Osteoblast (primary cell): ENCODE measurements around the gene ZDHHC14. TPM values are rescaled to one million over a fixed set of nuclear protein-coding genes. Genes with fewer than 3 reads are reported as not detected.

Experiments
- DNase-seq: peaks from one replicate; pipeline ENCODE4 v3.0.0; 2011; ENCODE audit warnings: low spot score, mixed read lengths; ENCODE audit not compliant: insufficient read length; ENCODE audit errors: missing footprints
- H2AFZ ChIP-seq: 2 replicates; pipeline ENCODE4 v1.6.0; 2011; ENCODE audit warnings: mild to moderate bottlenecking, low read length
- H3K27ac ChIP-seq: 2 replicates; pipeline ENCODE4 v1.5.1; 2011; ENCODE audit warnings: mild to moderate bottlenecking, low read depth, low read length, moderate library complexity
- H3K27me3 ChIP-seq: 2 replicates; pipeline ENCODE4 v1.6.0; 2012; ENCODE audit warnings: mild to moderate bottlenecking, control low read depth, inconsistent platforms, low read length, moderate library complexity; ENCODE audit not compliant: insufficient read depth
- H3K36me3 ChIP-seq: 2 replicates; pipeline ENCODE4 v1.5.1; 2011; ENCODE audit warnings: mild to moderate bottlenecking, low read length, control low read depth, moderate library complexity; ENCODE audit not compliant: insufficient read depth
- H3K4me1 ChIP-seq: 2 replicates; pipeline ENCODE4 v1.5.1; 2011; ENCODE audit warnings: mild to moderate bottlenecking, low read length, control low read depth, moderate library complexity; ENCODE audit not compliant: insufficient read depth
- H3K4me2 ChIP-seq: 2 replicates; pipeline ENCODE4 v1.6.0; 2011; ENCODE audit warnings: mild to moderate bottlenecking, low read length; ENCODE audit not compliant: insufficient read depth
- H3K4me3 ChIP-seq: fragments of 200-600 bp; sonication (generic); 3 replicates; pipeline ENCODE4 v1.5.1; 2012; ENCODE audit warnings: mild to moderate bottlenecking, low read length, inconsistent platforms; ENCODE audit not compliant: insufficient read depth
- H3K79me2 ChIP-seq: 2 replicates; pipeline ENCODE4 v1.6.0; 2012; ENCODE audit warnings: mild to moderate bottlenecking, low read length, control low read depth, inconsistent platforms; ENCODE audit not compliant: insufficient read depth
- H3K9me3 ChIP-seq: 2 replicates; pipeline ENCODE4 v1.5.1; 2011; ENCODE audit warnings: low read depth, low read length, control low read depth
- H4K20me1 ChIP-seq: 2 replicates; pipeline ENCODE4 v1.6.0; 2012; ENCODE audit warnings: mild to moderate bottlenecking, low read length, control low read depth; ENCODE audit not compliant: insufficient read depth
- total RNA-seq: library from RNA; depleted of rRNA; stranded (reverse); fragments of >200 nt; gene quantifications from 2 replicates; pipeline ENCODE4 v1.2.3, GENCODE V29; 2012
- TF ChIP-seq, protein P1 (sequence below): IDR thresholded peaks from 2 replicates; pipeline ENCODE4 v1.5.1; 2011; ENCODE audit warnings: mild to moderate bottlenecking, low read depth, low read length, moderate library complexity; ENCODE audit errors: extremely low read depth

ZDHHC14 gene
- total RNA-seq, 1 donor = 1.4 TPM

DNA sequence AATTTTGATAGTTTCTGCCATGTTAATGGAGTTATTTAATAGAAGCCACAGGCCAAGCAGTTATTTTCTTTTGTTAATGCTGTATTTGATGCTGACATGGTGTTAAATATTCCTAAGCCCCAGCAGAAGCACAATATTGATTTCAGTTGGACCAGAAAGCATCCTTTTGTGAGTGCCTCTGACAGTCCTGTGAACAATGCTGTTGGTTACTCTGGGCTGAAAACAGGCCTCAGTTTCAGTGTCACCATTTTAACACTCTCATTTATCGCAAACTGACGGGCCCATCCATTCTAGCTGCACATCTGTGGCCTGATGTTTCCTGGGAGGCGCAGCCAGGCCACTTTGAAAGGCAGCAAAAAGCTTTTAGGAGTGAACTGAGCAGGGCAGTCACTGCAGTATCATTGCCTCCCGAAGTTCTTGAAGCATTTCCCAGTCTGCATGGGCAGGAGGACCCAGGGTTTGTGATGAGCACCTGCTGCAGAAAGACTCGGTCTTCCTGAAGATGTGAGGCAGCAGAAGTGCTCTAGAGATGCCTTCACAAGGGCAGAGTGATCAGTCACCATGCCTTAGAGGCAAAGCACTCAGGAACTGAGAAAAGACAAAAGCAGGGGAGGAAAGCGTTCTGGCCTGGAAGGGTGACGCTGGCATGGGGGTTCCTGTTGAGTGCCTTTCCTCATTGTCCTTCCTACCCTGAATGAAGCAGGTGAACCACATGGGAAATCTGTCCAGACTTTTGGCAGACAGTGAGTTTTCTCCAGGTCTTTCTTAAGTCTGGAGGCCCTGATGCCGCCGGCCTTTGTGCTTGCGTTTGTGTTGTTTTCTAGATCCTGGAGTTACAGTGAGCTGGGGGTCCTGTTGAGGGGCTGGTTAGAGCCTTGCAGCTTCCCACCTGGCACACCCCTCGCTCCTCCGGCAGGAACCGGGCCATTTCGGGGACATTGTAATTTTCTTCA, 74.0 kb downstream of the ZDHHC14 start:
- Histone ChIP-seq H4K20me1 (peaks cover 2% of the 10 kb centered on the region), H3K9me3 (no peaks in the 10 kb centered on the region), H2AFZ (no peak overlapping the region), H3K79me2 (no peaks in the 10 kb centered on the region), H3K4me3 (no peak overlapping the region), H3K36me3 (no peaks in the 10 kb centered on the region), H3K27me3 (no peaks in the 10 kb centered on the region), H3K4me1 (no peaks in the 10 kb centered on the region), H3K27ac (no peak overlapping the region), H3K4me2 (no peak overlapping the region)
- TF ChIP-seq, protein P1, sequence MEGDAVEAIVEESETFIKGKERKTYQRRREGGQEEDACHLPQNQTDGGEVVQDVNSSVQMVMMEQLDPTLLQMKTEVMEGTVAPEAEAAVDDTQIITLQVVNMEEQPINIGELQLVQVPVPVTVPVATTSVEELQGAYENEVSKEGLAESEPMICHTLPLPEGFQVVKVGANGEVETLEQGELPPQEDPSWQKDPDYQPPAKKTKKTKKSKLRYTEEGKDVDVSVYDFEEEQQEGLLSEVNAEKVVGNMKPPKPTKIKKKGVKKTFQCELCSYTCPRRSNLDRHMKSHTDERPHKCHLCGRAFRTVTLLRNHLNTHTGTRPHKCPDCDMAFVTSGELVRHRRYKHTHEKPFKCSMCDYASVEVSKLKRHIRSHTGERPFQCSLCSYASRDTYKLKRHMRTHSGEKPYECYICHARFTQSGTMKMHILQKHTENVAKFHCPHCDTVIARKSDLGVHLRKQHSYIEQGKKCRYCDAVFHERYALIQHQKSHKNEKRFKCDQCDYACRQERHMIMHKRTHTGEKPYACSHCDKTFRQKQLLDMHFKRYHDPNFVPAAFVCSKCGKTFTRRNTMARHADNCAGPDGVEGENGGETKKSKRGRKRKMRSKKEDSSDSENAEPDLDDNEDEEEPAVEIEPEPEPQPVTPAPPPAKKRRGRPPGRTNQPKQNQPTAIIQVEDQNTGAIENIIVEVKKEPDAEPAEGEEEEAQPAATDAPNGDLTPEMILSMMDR = no peak
- no peak for DNase-seq

DNA sequence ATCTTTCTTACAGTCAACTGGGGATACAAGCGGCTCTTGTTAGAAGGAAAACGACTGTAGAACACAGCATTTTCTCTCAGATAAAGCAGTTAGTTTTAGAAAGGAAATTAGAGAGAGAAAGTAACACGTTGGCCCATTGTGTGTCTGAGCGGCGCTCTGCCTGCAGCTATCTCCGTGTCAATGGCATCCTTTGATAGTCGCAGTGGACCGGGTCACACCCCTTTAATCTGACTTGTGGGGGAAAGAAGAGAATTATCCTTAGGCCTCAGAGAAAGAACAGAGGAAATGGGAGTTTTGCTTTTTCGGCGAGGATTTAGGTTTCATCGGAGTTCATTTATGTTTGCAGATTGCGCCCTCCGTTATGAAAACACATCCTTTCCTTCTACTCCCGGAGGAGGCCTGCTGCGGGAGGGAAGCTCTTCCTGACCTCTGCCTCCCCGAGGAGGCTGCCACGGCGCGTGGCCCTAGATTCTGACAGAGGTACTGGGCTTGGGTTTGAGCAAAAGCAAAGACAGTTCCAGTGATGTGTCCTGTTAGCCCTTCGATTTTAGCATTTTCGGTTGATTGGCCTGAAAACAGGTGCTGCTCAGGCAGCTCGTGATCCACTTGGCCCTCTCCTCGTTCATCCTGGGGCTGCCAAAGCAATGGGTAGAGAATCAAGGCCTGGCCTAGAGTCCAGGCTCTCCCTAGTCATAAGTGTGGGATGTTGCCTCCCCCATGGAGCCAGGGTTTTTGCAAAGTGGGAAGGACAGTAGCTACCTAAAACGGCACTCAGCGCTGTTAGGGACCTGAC, 74.9 kb downstream of the ZDHHC14 start:
- TF ChIP-seq, protein P1 = no peak
- no peak overlapping the region for H3K4me2 ChIP-seq
- no peak overlapping the region for H2AFZ ChIP-seq

DNA sequence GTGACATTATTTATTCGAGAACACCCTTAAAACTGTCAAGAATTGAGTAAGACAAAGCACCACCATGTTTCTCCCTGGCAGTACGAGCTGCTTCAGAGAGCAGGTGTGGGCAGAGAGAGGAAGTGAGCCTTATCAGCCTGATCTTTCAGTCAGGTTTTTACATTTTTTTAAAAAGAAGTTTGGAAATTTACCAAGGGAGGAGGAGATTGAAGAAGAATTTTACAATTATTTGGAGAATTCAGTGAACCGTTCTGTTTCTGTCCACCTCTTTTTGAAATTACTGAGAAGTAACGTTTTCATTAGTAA, 75.5 kb downstream of the ZDHHC14 start:
- TF ChIP-seq, protein P1 = no peak
- no peak overlapping the region for H3K4me3 ChIP-seq
- no peak for DNase-seq
- H3K27ac ChIP-seq = no peak overlapping the region
- H3K4me2 ChIP-seq = no peak overlapping the region
- no peaks in the 10 kb centered on the region for H3K27me3 ChIP-seq
- peaks cover 2% of the 10 kb centered on the region for H4K20me1 ChIP-seq
- no peaks in the 10 kb centered on the region for H3K4me1 ChIP-seq
- H3K36me3 ChIP-seq = no peaks in the 10 kb centered on the region
- no peak overlapping the region for H2AFZ ChIP-seq
- H3K79me2 ChIP-seq = no peaks in the 10 kb centered on the region
- no peaks in the 10 kb centered on the region for H3K9me3 ChIP-seq

More for the DNA sequence above, 74.9 kb downstream of the ZDHHC14 start:
- DNase-seq = no peak
- H3K9me3 ChIP-seq = no peaks in the 10 kb centered on the region
- H3K79me2 ChIP-seq = no peaks in the 10 kb centered on the region
- H3K27me3 ChIP-seq = no peaks in the 10 kb centered on the region
- no peaks in the 10 kb centered on the region for H3K36me3 ChIP-seq
- peaks cover 2% of the 10 kb centered on the region for H4K20me1 ChIP-seq
- H3K27ac ChIP-seq = no peak overlapping the region
- no peak overlapping the region for H3K4me3 ChIP-seq
- H3K4me1 ChIP-seq = no peaks in the 10 kb centered on the region

DNA sequence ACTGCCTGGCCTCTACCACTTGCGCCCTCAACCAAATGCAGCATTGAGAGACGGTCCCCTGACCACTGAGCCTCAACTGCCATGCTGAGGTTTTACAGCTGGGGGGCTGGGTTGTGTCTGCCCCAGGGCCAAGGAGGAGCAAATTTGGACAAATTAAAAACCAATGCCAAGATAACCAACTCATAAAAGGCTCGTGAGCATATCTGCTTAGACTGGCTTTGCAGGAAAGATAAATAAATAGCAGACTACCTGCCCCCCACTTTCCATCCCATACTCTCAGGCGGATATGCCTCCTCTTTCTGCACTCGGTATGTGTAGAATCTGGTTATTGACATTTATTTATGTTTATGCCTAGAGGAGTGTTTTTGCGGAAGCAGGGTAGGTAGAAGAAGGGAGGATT, 76.8 kb downstream of the ZDHHC14 start:
- Histone ChIP-seq H3K27me3 (no peaks in the 10 kb centered on the region), H3K79me2 (no peaks in the 10 kb centered on the region), H3K4me3 (no peak overlapping the region), H2AFZ (no peak overlapping the region), H3K27ac (no peak overlapping the region), H4K20me1 (peaks cover 2% of the 10 kb centered on the region), H3K4me2 (no peak overlapping the region), H3K36me3 (no peaks in the 10 kb centered on the region), H3K9me3 (no peaks in the 10 kb centered on the region), H3K4me1 (no peaks in the 10 kb centered on the region)
- TF ChIP-seq, protein P1 = no peak
- no peak for DNase-seq
